AG09319 (cell line): ENCODE results near the gene SRP19.
"Not testable (repeated sequence)": the region's sequence is repeated elsewhere in the genome, so short reads cannot be mapped to it uniquely, and the experiment has no call there.

ENCODE experiments used
- DNase-seq: peaks from one replicate; pipeline ENCODE4 v3.0.0-alpha.2; 2010; ENCODE audit warnings: low read depth; ENCODE audit errors: extremely low read depth
- CTCF ChIP-seq: IDR thresholded peaks from 2 replicates; pipeline ENCODE4 v1.5.1; 2011; ENCODE audit warnings: low read depth, mild to moderate bottlenecking, inconsistent platforms, low read length, moderate library complexity

Gene SRP19

GRCh38 chr5:112883192-112883591, 22.1 kb downstream of the SRP19 start:
- no peak for DNase-seq
- no peak for TF ChIP-seq CTCF

- no peak for DNase-seq
- TF ChIP-seq CTCF, result no peak
Measured at GRCh38 chr5:112885001-112885400, 23.9 kb downstream of the SRP19 start.

- TF ChIP-seq CTCF, result no peak
- DNase-seq, result no peak
Measured at GRCh38 chr5:112886975-112887374, 25.9 kb downstream of the SRP19 start.

- DNase-seq, result not testable (repeated sequence)
Measured at GRCh38 chr5:112892066-112892465, 31.0 kb downstream of the SRP19 start.

- no peak for TF ChIP-seq CTCF
- DNase-seq, result no peak
Measured at GRCh38 chr5:112892776-112893175, 31.7 kb downstream of the SRP19 start.

- DNase-seq, result no peak
- no peak for TF ChIP-seq CTCF
Measured at GRCh38 chr5:112895682-112896081, 34.6 kb downstream of the SRP19 start.

GRCh38 chr5:112902561-112902960, 41.5 kb downstream of the SRP19 start:
- TF ChIP-seq CTCF, result no peak
- no peak for DNase-seq

- not testable (repeated sequence) for DNase-seq
Measured at GRCh38 chr5:112904996-112905395, 43.9 kb downstream of the SRP19 start.

- TF ChIP-seq CTCF, result no peak
- no peak for DNase-seq
Measured at GRCh38 chr5:112906637-112907036, 45.5 kb downstream of the SRP19 start.
